ENCODE measurements around the gene CEACAM21.
A peak's percentile ranks its signal among the peaks of the same experiment; 100 is the strongest.

Gene CEACAM21

GRCh38 chr19:41595258-41595889 lies 19.4 kb downstream of the CEACAM21 start:
- peak; percentile 92 for TF ChIP-seq CTCF (IDR thresholded peaks at IDR 0.05; ENCODE audit: low read depth, low read length)
- TF ChIP-seq EZH2phosphoT487 (IDR thresholded peaks at IDR 0.05; ENCODE audit: low read depth), result no peak
- Histone ChIP-seq H3K4me1 (ENCODE audit: low read length) (peaks cover 6% of the 10 kb centered on the region; the same call in 1 of the 2 replicates), H3K4me2 (ENCODE audit: low read length) (no peak overlapping the region), H3K9ac (ENCODE audit: low read length) (no peak overlapping the region), H4K20me1 (ENCODE audit: insufficient read depth, low read length) (no peaks in the 10 kb centered on the region), H3K79me2 (ENCODE audit: low read length) (no peaks in the 10 kb centered on the region), H3K27ac (ENCODE audit: low read length) (no peak overlapping the region), H3K36me3 (replicated peaks; ENCODE audit: low read depth, low read length) (no peaks in the 10 kb centered on the region), H3K9me3 (ENCODE audit: insufficient read depth, low read length) (no peaks in the 10 kb centered on the region), H2AFZ (ENCODE audit: low read depth, low read length) (no peak overlapping the region), H3K27me3 (ENCODE audit: low read depth, low read length) (peaks cover 61% of the 10 kb centered on the region), H3K4me3 (ENCODE audit: low read length) (no peak overlapping the region)

- Histone ChIP-seq H2AFZ (ENCODE audit: low read depth, low read length) (no peak overlapping the region), H3K27me3 (ENCODE audit: low read depth, low read length) (peaks cover 60% of the 10 kb centered on the region)
Measured at GRCh38 chr19:41595890-41596280, 19.9 kb downstream of the CEACAM21 start.

GRCh38 chr19:41597600-41598041 lies 21.7 kb downstream of the CEACAM21 start:
- TF ChIP-seq EZH2phosphoT487 (IDR thresholded peaks at IDR 0.05; ENCODE audit: low read depth) (no peak), CTCF (IDR thresholded peaks at IDR 0.05; ENCODE audit: low read depth, low read length) (peak; percentile 99)
- Histone ChIP-seq H3K27ac (ENCODE audit: low read length) (no peak overlapping the region), H3K27me3 (ENCODE audit: low read depth, low read length) (peaks cover 65% of the 10 kb centered on the region)

More at GRCh38 chr19:41595890-41596280, 19.9 kb downstream of the CEACAM21 start:
- peaks cover 6% of the 10 kb centered on the region; the same call in 1 of the 2 replicates for H3K4me1 ChIP-seq (ENCODE audit: low read length)
- no peak overlapping the region for H3K9ac ChIP-seq (ENCODE audit: low read length)
- no peak overlapping the region for H3K4me2 ChIP-seq (ENCODE audit: low read length)
- H3K9me3 ChIP-seq (ENCODE audit: insufficient read depth, low read length), result no peaks in the 10 kb centered on the region
- no peak overlapping the region for H3K27ac ChIP-seq (ENCODE audit: low read length)
- TF ChIP-seq CTCF (IDR thresholded peaks at IDR 0.05; ENCODE audit: low read depth, low read length) (no peak), EZH2phosphoT487 (IDR thresholded peaks at IDR 0.05; ENCODE audit: low read depth) (no peak)
- no peaks in the 10 kb centered on the region for H3K36me3 ChIP-seq (replicated peaks; ENCODE audit: low read depth, low read length)
- H3K79me2 ChIP-seq (ENCODE audit: low read length), result no peaks in the 10 kb centered on the region
- no peak overlapping the region for H3K4me3 ChIP-seq (ENCODE audit: low read length)
- H4K20me1 ChIP-seq (ENCODE audit: insufficient read depth, low read length), result no peaks in the 10 kb centered on the region

GRCh38 chr19:41599175-41599966 lies 23.4 kb downstream of the CEACAM21 start:
- no peak for TF ChIP-seq EZH2phosphoT487 (IDR thresholded peaks at IDR 0.05; ENCODE audit: low read depth)
- TF ChIP-seq CTCF (IDR thresholded peaks at IDR 0.05; ENCODE audit: low read depth, low read length), result no peak
- Histone ChIP-seq H3K36me3 (replicated peaks; ENCODE audit: low read depth, low read length) (no peaks in the 10 kb centered on the region), H3K4me1 (ENCODE audit: low read length) (peaks cover 6% of the 10 kb centered on the region; the same call in 1 of the 2 replicates), H3K9ac (ENCODE audit: low read length) (no peak overlapping the region), H3K4me2 (ENCODE audit: low read length) (no peak overlapping the region), H4K20me1 (ENCODE audit: insufficient read depth, low read length) (no peaks in the 10 kb centered on the region), H2AFZ (ENCODE audit: low read depth, low read length) (no peak overlapping the region), H3K27ac (ENCODE audit: low read length) (no peak overlapping the region), H3K4me3 (ENCODE audit: low read length) (no peak overlapping the region), H3K27me3 (ENCODE audit: low read depth, low read length) (peaks cover 67% of the 10 kb centered on the region), H3K9me3 (ENCODE audit: insufficient read depth, low read length) (no peaks in the 10 kb centered on the region), H3K79me2 (ENCODE audit: low read length) (no peaks in the 10 kb centered on the region)

More at GRCh38 chr19:41597600-41598041, 21.7 kb downstream of the CEACAM21 start:
- Histone ChIP-seq H3K4me3 (ENCODE audit: low read length) (peak overlapping the region; percentile 40; the same call in 1 of the 2 replicates), H2AFZ (ENCODE audit: low read depth, low read length) (no peak overlapping the region), H3K79me2 (ENCODE audit: low read length) (no peaks in the 10 kb centered on the region), H3K4me2 (ENCODE audit: low read length) (peak overlapping the region; percentile 60), H3K9ac (ENCODE audit: low read length) (no peak overlapping the region), H3K4me1 (ENCODE audit: low read length) (peaks cover 6% of the 10 kb centered on the region; the same call in 1 of the 2 replicates), H3K9me3 (ENCODE audit: insufficient read depth, low read length) (no peaks in the 10 kb centered on the region), H3K36me3 (replicated peaks; ENCODE audit: low read depth, low read length) (no peaks in the 10 kb centered on the region), H4K20me1 (ENCODE audit: insufficient read depth, low read length) (no peaks in the 10 kb centered on the region)
